NCI-H1930 (cell line): Measurements from ENCODE around the gene P4HTM.

Source experiments
- DNase-seq, 2 experiments: peaks; one replicate each; lab custom pipeline; 2025; lab: John Stamatoyannopoulos, UW

P4HTM gene

GRCh38 chr3:49023775-49024174 is 33.7 kb downstream of the P4HTM start:
- no peak for DNase-seq

- no peak for DNase-seq
Measured at GRCh38 chr3:49024449-49024848, 34.4 kb downstream of the P4HTM start.

- DNase-seq: no peak
Measured at GRCh38 chr3:49025005-49025792, 35.2 kb downstream of the P4HTM start.

GRCh38 chr3:49025793-49026520 is 35.9 kb downstream of the P4HTM start:
- no peak for DNase-seq

- no peak for DNase-seq
Measured at GRCh38 chr3:49026536-49026935, 36.5 kb downstream of the P4HTM start.

- no peak for DNase-seq
Measured at GRCh38 chr3:49027634-49028033, 37.6 kb downstream of the P4HTM start.

- DNase-seq: no peak
Measured at GRCh38 chr3:49028298-49028672, 38.2 kb downstream of the P4HTM start.

- DNase-seq: peak; percentile 84 to 90
Measured at GRCh38 chr3:49028673-49029562, 38.9 kb downstream of the P4HTM start, which contains the start of gene IMPDH2. Gene IMPDH2, minus strand, starts transcription at chr3:49029398. Its CDS starts 48 bp downstream, at chr3:49029350.

- no peak for DNase-seq
Measured at GRCh38 chr3:49029563-49029884, 39.5 kb downstream of the P4HTM start.

- no peak for DNase-seq
Measured at GRCh38 chr3:49030321-49030720, 40.3 kb downstream of the P4HTM start.

GRCh38 chr3:49032646-49033304 is 42.7 kb downstream of the P4HTM start:
- no peak for DNase-seq

GRCh38 chr3:49034650-49035049 is 44.6 kb downstream of the P4HTM start:
- DNase-seq: no peak

GRCh38 chr3:49035281-49035680 is 45.2 kb downstream of the P4HTM start:
- no peak for DNase-seq

GRCh38 chr3:49053543-49053942 is 63.5 kb downstream of the P4HTM start:
- DNase-seq: no peak

- no peak for DNase-seq
Measured at GRCh38 chr3:49054344-49054862, 64.4 kb downstream of the P4HTM start.
